Loucy (cell line): Measurements from ENCODE around the gene MYBPC2.

ENCODE experiments used
- EZH2phosphoT487 ChIP-seq: fragments of 200-600 bp; IDR thresholded peaks from 2 replicates; pipeline ENCODE4 v1.6.1; 2018; ENCODE audit warnings: antibody characterized with exemption, mild to moderate bottlenecking, moderate library complexity, borderline replicate concordance
- TF ChIP-seq, protein P1 (sequence below): fragments of 200-600 bp; sonication (generic); conservative IDR thresholded peaks from 2 replicates; pipeline ENCODE4 v1.5.1; 2014; ENCODE audit warnings: mild to moderate bottlenecking, antibody characterized with exemption, low read length

DNA sequence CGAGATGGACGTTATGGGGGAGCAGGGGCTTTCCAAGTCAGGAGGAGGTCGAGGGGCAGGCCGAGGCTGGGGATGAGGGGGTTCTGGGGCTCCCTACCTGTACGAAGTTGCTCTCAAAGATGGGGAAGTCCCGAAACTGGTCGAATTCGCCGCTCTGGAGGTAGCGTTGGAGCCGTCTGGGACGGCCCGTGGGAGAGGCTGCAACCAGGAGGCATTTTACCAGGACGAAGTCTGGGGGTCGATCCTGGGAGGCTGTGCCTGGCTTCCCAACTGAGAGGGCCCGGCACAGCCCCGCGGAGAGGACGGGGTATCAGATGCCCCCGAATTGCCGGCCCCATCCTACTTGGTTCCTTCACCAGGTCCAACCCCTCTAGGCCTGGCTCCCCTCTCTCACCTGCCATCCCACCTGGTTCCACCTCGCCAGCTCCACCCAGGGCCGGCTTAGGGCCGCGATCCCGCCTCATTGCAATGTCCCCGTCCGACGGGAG is 43.1 kb downstream of the MYBPC2 start:
- TF ChIP-seq, protein P1, sequence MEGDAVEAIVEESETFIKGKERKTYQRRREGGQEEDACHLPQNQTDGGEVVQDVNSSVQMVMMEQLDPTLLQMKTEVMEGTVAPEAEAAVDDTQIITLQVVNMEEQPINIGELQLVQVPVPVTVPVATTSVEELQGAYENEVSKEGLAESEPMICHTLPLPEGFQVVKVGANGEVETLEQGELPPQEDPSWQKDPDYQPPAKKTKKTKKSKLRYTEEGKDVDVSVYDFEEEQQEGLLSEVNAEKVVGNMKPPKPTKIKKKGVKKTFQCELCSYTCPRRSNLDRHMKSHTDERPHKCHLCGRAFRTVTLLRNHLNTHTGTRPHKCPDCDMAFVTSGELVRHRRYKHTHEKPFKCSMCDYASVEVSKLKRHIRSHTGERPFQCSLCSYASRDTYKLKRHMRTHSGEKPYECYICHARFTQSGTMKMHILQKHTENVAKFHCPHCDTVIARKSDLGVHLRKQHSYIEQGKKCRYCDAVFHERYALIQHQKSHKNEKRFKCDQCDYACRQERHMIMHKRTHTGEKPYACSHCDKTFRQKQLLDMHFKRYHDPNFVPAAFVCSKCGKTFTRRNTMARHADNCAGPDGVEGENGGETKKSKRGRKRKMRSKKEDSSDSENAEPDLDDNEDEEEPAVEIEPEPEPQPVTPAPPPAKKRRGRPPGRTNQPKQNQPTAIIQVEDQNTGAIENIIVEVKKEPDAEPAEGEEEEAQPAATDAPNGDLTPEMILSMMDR: no peak
- no peak for TF ChIP-seq EZH2phosphoT487
